ENCODE data around the gene RXRG. TPM values are rescaled to one million over a fixed set of nuclear protein-coding genes. Genes with fewer than 3 reads are reported as not detected.
"Not testable (repeated sequence)": the region's sequence is repeated elsewhere in the genome, so short reads cannot be mapped to it uniquely, and the experiment has no call there.

The RXRG gene
- total RNA-seq, 6 experiments from 2014 or later = 0.26 to 0.32 TPM; not detected in 4

GRCh38 chr1:165468726-165469249, 23.9 kb upstream of the RXRG start:
- no peaks in the 10 kb centered on the region for H3K4me1 ChIP-seq
- 92% methylated on average over 5 of the region's 6 CpGs for WGBS (ENCODE audit: insufficient coverage, low coverage, low lambda C conversion rate, missing lambda C conversion rate)
- intact Hi-C loops (cut with DNase I) = no loop called here
- no peaks in the 10 kb centered on the region for H3K9me3 ChIP-seq
- DNase-seq = no peak
- no peaks in the 10 kb centered on the region for H3K27me3 ChIP-seq
- ATAC-seq = no peak
- H3K36me3 ChIP-seq = no peaks in the 10 kb centered on the region
- no peak for TF ChIP-seq POLR2A (IDR thresholded peaks at IDR 0.05)
- TF ChIP-seq, protein P1, sequence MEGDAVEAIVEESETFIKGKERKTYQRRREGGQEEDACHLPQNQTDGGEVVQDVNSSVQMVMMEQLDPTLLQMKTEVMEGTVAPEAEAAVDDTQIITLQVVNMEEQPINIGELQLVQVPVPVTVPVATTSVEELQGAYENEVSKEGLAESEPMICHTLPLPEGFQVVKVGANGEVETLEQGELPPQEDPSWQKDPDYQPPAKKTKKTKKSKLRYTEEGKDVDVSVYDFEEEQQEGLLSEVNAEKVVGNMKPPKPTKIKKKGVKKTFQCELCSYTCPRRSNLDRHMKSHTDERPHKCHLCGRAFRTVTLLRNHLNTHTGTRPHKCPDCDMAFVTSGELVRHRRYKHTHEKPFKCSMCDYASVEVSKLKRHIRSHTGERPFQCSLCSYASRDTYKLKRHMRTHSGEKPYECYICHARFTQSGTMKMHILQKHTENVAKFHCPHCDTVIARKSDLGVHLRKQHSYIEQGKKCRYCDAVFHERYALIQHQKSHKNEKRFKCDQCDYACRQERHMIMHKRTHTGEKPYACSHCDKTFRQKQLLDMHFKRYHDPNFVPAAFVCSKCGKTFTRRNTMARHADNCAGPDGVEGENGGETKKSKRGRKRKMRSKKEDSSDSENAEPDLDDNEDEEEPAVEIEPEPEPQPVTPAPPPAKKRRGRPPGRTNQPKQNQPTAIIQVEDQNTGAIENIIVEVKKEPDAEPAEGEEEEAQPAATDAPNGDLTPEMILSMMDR (IDR thresholded peaks at IDR 0.05) = no peak
- H3K4me3 ChIP-seq = no peak overlapping the region
- no peak overlapping the region for H3K27ac ChIP-seq

DNA sequence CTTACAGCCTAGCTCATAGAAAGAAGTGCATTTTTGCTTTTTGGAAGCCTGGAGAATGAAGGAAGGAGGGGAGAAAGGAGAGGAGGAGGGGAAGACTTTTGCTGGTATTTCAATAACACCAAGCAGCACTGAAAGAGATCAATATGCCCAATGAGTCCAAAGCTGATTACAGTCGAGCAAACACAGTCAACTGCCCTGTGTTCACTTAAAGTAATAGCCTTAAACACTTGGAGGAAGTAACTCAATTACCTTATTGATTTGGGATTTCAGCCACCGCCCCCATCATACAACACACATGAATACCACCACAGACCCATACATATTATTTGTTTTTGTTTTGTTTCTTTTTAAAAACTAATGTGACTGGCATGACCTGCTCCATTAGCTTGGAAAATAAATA, 23.3 kb upstream of the RXRG start:
- DNase-seq = no peak
- no peak for TF ChIP-seq POLR2A (IDR thresholded peaks at IDR 0.05)
- TF ChIP-seq, protein P1 (IDR thresholded peaks at IDR 0.05) = no peak
- H3K27me3 ChIP-seq = no peaks in the 10 kb centered on the region
- no peak for ATAC-seq
- no peaks in the 10 kb centered on the region for H3K36me3 ChIP-seq
- no peaks in the 10 kb centered on the region for H3K9me3 ChIP-seq
- intact Hi-C loops (cut with DNase I) = no loop called here
- WGBS (ENCODE audit: insufficient coverage, low coverage, low lambda C conversion rate, missing lambda C conversion rate) = 20% methylated on average over 2 of the region's 2 CpGs
- H3K27ac ChIP-seq = no peak overlapping the region
- no peaks in the 10 kb centered on the region for H3K4me1 ChIP-seq
- no peak overlapping the region for H3K4me3 ChIP-seq

DNA sequence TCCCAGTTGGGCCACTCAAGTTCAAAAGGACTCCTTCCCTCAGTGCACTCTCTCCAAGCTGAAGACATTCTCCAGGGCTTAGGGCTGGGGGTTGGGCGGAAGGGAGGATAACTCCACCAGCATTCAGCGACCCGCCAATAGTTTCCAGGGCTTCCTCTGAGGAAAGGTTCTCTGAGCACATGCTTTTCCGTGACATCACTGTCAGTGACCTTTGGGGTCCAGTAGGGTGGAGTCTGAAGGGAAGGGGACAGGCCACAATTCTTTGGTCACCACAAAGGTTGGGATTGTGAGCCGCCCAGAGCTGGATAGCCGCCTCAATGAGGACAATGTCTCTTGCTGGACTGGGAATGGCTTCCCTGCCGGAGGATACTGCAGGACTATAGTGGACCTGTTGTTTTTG, 22.8 kb upstream of the RXRG start:
- WGBS (ENCODE audit: insufficient coverage, low coverage, low lambda C conversion rate, missing lambda C conversion rate) = 64% methylated on average over 6 of the region's 7 CpGs
- H3K9me3 ChIP-seq = no peaks in the 10 kb centered on the region
- no peaks in the 10 kb centered on the region for H3K36me3 ChIP-seq
- no peak overlapping the region for H3K4me3 ChIP-seq
- no peak overlapping the region for H3K27ac ChIP-seq
- no peak for TF ChIP-seq POLR2A (IDR thresholded peaks at IDR 0.05)
- TF ChIP-seq, protein P1 (IDR thresholded peaks at IDR 0.05) = no peak
- no peaks in the 10 kb centered on the region for H3K4me1 ChIP-seq
- no peak for ATAC-seq
- intact Hi-C loops (cut with DNase I) = no loop called here
- no peaks in the 10 kb centered on the region for H3K27me3 ChIP-seq
- DNase-seq = no peak

DNA sequence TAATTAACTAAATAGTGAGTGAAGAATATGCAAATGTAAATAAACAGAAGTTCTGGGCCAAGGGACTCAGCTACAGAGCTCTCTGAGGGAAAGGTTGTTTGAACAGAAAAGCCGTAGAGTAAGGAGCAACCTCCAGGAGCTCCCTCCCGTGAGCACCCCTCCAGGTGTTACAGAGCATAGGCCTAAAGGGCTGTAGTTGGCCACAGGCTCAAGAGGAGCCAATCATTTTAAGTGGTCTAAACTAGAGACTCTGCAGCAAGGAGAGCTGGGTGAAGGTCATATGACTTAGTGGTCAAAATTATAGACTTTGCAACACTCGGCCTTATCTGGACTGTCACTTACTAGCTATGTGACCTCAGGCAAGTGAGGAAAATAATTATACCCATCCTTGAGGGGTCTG, 19.1 kb upstream of the RXRG start:
- Histone ChIP-seq H3K4me1 (no peaks in the 10 kb centered on the region), H3K27me3 (no peaks in the 10 kb centered on the region), H3K36me3 (no peaks in the 10 kb centered on the region), H3K4me3 (no peak overlapping the region), H3K27ac (no peak overlapping the region), H3K9me3 (no peaks in the 10 kb centered on the region)
- intact Hi-C loops (cut with DNase I) = no loop called here
- no peak for ATAC-seq
- no peak for DNase-seq
- 88% methylated on average over 3 of the region's 3 CpGs for WGBS (ENCODE audit: insufficient coverage, low coverage, low lambda C conversion rate, missing lambda C conversion rate)
- TF ChIP-seq, protein P1 (IDR thresholded peaks at IDR 0.05) = no peak
- no peak for TF ChIP-seq POLR2A (IDR thresholded peaks at IDR 0.05)

DNA sequence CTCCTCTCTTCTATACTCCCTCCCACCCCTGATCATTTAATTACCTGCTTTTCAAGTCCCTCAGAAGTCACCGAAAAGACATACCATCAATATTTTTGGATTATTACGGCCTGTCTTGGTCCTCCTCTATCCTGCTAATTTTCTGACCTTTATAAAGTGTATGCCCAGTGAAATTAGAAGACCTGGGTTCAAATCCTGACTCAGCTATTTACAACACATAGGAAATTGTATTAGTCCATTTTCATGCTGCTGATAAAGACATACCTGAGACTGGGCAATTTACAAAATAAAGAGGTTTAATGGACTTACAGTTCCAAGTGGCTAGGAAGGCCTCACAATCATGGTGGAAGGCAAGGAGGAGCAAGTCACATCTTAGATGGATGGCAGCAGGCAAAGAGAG, 14.8 kb upstream of the RXRG start:
- ATAC-seq; H3K4me3 ChIP-seq; DNase-seq; intact Hi-C loops (cut with DNase I); H3K27ac ChIP-seq; H3K27me3 ChIP-seq; H3K36me3 ChIP-seq; H3K9me3 ChIP-seq; H3K4me1 ChIP-seq: not testable (repeated sequence)
- WGBS (ENCODE audit: insufficient coverage, low coverage, low lambda C conversion rate, missing lambda C conversion rate) = 88% methylated on average over 2 of the region's 2 CpGs

All from right lobe of liver (tissue), 6 donors.